ENCODE measurements around the gene CCDC85A. TPM values are rescaled to one million over a fixed set of nuclear protein-coding genes. Genes with fewer than 3 reads are reported as not detected.

Gene CCDC85A
- total and polyA plus RNA-seq, 2 of the 8 experiments (the other 6 are each of a cell fraction or from before 2014, with no cell fraction given): 0.20 TPM; not detected in 1

DNA sequence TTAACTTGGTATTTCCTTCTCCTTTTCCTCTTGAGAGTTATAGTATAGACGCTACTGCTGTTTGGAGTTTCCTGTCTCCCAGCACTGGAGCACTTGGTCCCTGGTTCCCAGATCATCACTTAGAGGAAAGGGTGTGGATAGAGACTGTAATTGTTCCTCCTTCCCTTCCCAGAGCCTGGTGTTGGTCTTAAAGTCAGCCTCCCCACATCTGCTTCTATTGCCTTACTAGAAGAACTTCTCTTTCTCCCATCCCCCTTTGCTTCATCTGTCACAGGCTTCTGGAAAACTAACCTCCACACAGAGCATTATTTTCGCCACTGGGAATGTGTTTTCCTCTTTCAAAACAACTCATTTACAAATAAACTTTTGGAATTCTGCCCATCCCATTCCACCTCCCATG, 131.0 kb downstream of the CCDC85A start:
- no peak overlapping the region for H3K14ac ChIP-seq (ENCODE audit: insufficient read length)
- no peak overlapping the region for H3K56ac ChIP-seq (replicated peaks; ENCODE audit: insufficient read length, low read depth, low read length)
- H3K36me3 ChIP-seq (ENCODE audit: control insufficient read depth in 2 of 4, insufficient read depth in 4 of 4, low read length in 3 of 4): no peaks in the 10 kb centered on the region
- no peaks in the 10 kb centered on the region for H3K23me2 ChIP-seq (ENCODE audit: low read depth, low read length)
- H2AK5ac ChIP-seq (ENCODE audit: low read depth, low read length): no peak overlapping the region
- TF ChIP-seq ZNF274 (IDR thresholded peaks at IDR 0.05; ENCODE audit: borderline replicate concordance, extremely low read depth, low read length) (no peak), SRF (IDR thresholded peaks at IDR 0.05; ENCODE audit: low read depth, low read length) (no peak), SIRT6 (IDR thresholded peaks at IDR 0.05; ENCODE audit: low read length) (no peak), EGR1 (IDR thresholded peaks at IDR 0.05; ENCODE audit: borderline replicate concordance, low read depth, low read length) (no peak), CTBP2 (IDR thresholded peaks at IDR 0.05; ENCODE audit: borderline replicate concordance, insufficient read depth, insufficient read length, low read length) (no peak), EZH2 (IDR thresholded peaks at IDR 0.05; ENCODE audit: low read depth, low read length, severe bottlenecking) (no peak), NANOG (IDR thresholded peaks at IDR 0.05; ENCODE audit: insufficient read depth, low read depth, low read length, poor library complexity, severe bottlenecking) (no peak)
- no peaks in the 10 kb centered on the region for H3K4me1 ChIP-seq (replicated peaks in 1 of 4; ENCODE audit: control insufficient read depth in 3 of 4, insufficient read depth in 4 of 4, low read length in 3 of 4)
- DNase-seq (ENCODE audit: low read depth in 1 of 2, low spot score in 2 of 2) (no peak), FAIRE-seq (no peak)
- no peak overlapping the region for H2BK120ac ChIP-seq (replicated peaks; ENCODE audit: low read depth, low read length)
- no peak overlapping the region for H4K8ac ChIP-seq (ENCODE audit: extremely low read depth, insufficient read depth, low read length)
- no peak overlapping the region for H3K27ac ChIP-seq (ENCODE audit: low read depth, low read length)
- no peak overlapping the region for H3K18ac ChIP-seq (ENCODE audit: extremely low read depth, low read length)
- H2BK15ac ChIP-seq (ENCODE audit: low read length): no peak overlapping the region
- no peaks in the 10 kb centered on the region for H4K20me1 ChIP-seq (replicated peaks in 1 of 2; ENCODE audit: control insufficient read depth in 1 of 2, insufficient read depth in 2 of 2, low read length in 2 of 2)
- no peak overlapping the region for H3K4me3 ChIP-seq (ENCODE audit: extremely low read depth in 1 of 4, insufficient read depth in 2 of 4, low read depth in 3 of 4, low read length in 4 of 4)
- H3K4ac ChIP-seq (replicated peaks; ENCODE audit: insufficient read length, low read depth, low read length): no peak overlapping the region
- WGBS, 2 experiments (ENCODE audit: extremely low coverage in 1 of 2, insufficient coverage in 1 of 2, insufficient read length in 1 of 2, insufficient replicate concordance in 2 of 2, low coverage in 1 of 2, low lambda C conversion rate in 2 of 2, missing lambda C conversion rate in 1 of 2): 86% methylated on average over 2 of the region's 2 CpGs; no CpG with 5 or more reads in 1 of the 2 experiments
- H3K79me1 ChIP-seq (ENCODE audit: low read depth, low read length): no peaks in the 10 kb centered on the region
- H4K5ac ChIP-seq (ENCODE audit: insufficient read length, low read depth, low read length): no peak overlapping the region
- no peak overlapping the region for H2BK12ac ChIP-seq (ENCODE audit: low read depth, low read length)
- CTCF ChIA-PET (ENCODE audit: partially characterized antibody): no interaction called here
- no peak overlapping the region for H2BK5ac ChIP-seq (ENCODE audit: low read depth, low read length)
- H3K4me2 ChIP-seq (ENCODE audit: insufficient read depth in 1 of 2, low read depth in 2 of 2, low read length in 2 of 2): no peak overlapping the region
- H3K9ac ChIP-seq (replicated peaks in 1 of 4; ENCODE audit: extremely low read depth in 1 of 4, low read depth in 3 of 4, low read length in 3 of 4): no peak overlapping the region
- no peaks in the 10 kb centered on the region for H3K9me3 ChIP-seq (ENCODE audit: insufficient read depth in 2 of 2, low read depth in 1 of 2, low read length in 1 of 2)
- no peaks in the 10 kb centered on the region for H3K79me2 ChIP-seq (ENCODE audit: control insufficient read depth in 1 of 2, insufficient read depth in 2 of 2, low read length in 2 of 2)
- no peaks in the 10 kb centered on the region for H3K27me3 ChIP-seq (replicated peaks in 1 of 4; ENCODE audit: control insufficient read depth in 3 of 4, extremely low read depth in 1 of 4, insufficient read depth in 3 of 4, low read length in 3 of 4)
- no peak overlapping the region for H2AFZ ChIP-seq (ENCODE audit: low read length)
- H4K91ac ChIP-seq (replicated peaks; ENCODE audit: insufficient read length, low read length): no peak overlapping the region
- H2BK20ac ChIP-seq (ENCODE audit: low read length): no peak overlapping the region
- POLR2A ChIA-PET (ENCODE audit: partially characterized antibody): no interaction called here
- no peak overlapping the region for H3K23ac ChIP-seq (ENCODE audit: insufficient read length)

All from H1 (cell line).